Activated CD8-positive, alpha-beta memory T cell treated with anti-CD3 and anti-CD28 coated beads, Interleukin-2, amount 50 U/mL, for 4 hours (primary cell): ENCODE results near the gene CST4.
"Not testable (repeated sequence)": the region's sequence is repeated elsewhere in the genome, so short reads cannot be mapped to it uniquely, and the experiment has no call there.

Experiments
- DNase-seq: peaks from one replicate; pipeline ENCODE4 v3.0.0-alpha.2; 2020

The CST4 gene

DNA sequence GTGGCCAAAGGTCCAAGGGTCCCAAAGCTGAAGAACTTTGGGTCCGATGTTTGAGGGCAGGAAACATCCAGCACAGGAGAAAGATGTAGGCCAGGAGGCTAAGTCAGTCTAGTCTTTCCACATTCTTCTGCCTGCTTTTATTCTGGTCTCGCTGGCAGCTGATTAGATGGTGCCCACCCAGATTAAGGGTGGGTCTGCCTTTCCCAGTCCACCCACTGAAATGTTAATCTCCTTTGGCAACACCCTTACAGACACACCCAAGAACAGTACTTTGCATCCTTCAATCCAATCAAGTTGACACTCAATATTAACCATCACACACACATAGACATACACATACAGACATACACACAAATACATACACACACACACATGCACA is 29.2 kb downstream of the CST4 start:
- not testable (repeated sequence) for DNase-seq

DNA sequence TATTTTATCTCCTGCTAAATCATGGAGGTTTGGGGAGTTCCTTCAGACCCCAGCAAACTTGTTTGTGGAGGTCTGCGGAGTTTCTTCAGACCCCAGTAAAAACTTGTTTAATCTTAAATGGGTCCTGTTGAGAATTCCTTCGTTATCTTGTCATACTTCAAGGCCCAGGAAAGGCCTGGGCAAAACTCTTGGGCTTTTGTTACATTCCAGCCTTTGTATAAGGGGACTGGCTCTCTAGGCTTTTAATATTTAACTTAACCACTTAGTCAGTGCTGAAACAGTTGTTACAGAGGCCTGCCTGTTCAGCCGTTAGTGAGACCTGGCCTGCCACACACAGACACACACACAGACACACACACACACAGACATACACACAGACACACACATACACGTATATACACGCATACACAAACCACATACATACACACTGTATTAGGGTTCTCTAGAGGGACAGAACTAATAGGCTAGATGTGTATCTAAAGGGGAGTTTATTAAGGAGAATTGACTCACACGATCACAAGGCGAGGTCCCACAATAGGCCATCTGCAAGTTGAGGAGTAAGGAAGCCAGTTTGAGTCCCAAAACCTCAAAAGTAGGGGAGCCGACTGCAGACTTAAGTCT is 29.7 kb downstream of the CST4 start:
- DNase-seq, result no peak

GRCh38 chr20:23658336-23658735 is 30.5 kb downstream of the CST4 start:
- DNase-seq, result no peak

DNA sequence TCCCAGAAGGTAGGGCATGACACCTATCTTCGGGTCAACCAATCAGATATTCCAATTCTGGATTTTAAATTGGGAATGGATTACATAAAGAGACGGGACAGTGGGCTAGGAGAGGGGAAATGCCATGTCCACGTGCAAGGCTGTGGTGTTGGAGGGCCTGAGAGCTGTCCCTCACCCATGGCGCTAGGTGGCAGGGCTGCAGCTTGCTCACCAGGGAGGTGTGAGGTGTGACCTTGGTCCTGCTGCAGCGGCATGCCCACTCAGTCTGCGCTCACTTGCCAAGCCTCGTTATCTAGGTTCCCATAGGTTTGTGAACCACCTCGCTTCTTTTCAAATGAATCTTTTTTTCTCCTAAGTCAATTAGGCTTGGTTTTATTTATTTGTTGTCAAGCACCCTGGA is 31.6 kb downstream of the CST4 start:
- no peak for DNase-seq

DNA sequence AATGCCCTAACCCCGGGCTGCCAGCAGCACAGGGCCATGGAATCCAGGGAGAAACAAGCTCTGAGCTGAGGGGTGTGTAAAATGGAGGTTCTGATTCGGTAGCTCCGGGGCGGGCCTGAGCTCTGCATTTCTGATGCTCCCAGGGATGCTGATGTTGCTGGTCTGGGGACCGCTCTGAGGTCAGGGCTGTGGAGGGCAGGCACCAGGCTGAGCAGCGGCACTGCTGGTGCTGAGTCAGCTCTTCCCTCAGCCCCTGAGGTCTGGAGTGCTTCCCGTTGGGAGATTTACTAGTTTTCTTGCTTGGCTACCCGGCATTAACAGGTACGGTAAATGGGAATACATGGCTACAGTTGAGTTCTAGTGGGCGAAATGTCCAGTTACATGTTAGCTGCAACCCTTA is 32.5 kb downstream of the CST4 start:
- no peak for DNase-seq

DNA sequence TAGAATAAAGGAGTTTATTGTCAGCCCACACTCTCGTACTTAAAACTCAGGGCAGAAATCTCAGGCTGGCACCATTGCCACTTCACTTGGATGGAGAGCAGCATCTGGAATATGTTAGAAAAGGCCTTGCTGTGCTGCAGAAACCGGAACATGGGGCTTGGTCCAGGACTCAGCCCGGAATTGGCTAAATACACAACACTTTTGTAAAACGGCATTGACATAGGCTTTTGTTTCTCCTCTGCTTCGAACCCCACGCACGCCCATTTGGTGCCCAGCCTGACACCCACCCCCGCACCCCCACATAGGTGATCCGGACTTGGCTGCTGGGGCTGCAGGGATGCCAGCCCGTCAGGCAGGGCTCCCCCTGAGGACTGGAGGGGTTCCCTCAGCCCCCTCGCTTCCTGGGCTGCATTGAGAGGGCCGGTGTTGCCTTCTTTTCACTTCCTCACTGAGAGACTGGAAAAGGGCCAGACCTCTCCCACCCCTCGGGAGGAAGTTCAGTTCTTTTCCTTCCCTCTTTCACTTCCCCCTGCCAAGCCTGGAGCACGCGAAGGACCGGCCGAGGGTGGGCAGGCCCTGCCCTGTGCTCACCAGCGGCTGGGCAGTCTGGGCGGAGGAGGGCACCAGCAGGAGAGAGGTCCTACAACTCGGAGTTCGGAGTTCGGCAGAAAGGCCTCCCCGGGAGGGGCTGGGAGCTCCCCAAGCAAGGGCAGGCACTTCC is 33.2 kb downstream of the CST4 start:
- DNase-seq, result no peak

DNA sequence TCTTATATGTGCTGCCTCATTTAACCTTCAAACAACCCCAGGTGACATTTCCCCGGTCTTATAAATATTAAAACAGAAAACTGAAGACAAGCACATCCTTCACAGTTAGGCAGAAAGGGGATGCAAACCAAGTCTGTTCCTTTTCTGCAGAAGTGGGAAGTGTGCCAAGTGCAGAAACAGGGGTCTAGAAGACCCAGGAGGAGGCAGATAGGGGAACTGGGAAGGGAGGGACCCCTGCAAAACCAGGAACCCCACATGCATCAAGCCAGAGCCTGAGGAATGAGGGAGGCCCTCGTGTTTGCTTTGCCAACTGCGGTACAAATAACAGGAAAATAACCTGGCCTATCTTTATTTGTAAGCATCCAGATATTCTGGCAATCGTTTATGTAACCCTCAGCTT is 34.1 kb downstream of the CST4 start:
- no peak for DNase-seq

DNA sequence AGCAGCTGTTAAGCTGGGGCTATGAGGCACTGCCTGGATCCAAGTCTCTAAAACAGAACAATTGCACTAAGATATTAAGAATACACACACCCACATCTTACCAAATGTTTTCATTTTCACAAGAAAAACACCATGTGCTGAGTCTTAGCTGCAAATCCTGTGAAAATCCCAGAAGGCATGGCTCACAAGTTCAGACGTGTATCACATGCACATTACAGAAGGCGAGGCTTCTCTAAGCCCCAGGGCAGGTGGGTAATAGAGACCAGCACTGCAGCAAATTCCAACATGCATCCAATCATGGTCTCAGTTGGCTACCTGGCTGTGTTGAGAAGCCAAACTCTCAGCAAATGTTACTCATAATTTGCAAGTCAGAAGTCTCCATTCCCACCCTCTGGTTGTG is 34.8 kb downstream of the CST4 start:
- DNase-seq, result no peak

DNA sequence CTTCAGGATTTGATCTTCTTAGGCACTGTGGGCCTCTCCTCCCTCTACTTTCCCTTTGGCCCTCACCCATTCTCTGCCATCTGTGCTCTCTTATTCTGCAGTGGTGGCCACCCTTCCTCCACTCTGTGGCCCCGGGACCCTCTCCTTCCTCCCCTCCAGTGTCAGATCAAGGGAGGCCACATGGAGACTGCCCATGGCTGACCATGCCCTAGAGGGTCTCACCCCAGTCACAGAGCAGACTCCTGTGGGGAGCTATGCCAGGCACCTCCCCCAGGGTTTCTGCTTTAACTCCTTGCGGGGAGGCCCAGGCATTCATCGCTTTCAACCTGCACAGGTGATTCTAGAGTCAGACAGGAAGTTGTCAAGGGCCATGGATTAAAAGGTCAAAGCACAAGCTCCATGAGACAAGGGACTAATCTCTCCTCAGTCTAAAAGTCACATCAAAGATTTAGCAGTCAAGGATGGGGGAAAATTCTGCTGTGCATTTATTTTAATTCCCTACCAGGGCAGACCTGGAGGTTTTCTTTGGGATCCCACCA is 35.4 kb downstream of the CST4 start:
- no peak for DNase-seq

DNA sequence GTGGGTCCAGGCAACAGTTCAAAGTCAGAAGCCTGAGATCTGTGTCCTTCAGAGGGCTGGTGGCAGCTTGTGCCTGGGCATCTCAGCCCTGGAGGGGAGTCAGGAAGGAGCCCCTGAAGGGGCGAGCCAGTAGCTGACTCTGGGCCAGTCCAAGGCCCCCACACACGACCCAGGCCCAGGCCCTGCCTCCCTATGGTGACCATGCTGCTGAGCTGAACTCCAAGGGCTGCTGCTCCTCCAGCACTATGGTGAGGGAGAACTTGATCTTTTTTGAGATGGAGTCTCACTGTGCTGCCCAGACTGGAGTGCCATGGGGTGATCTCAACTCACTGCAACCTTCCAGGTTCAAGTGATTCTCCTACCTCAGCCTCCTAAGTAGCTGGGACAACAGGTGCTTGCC is 35.9 kb downstream of the CST4 start:
- no peak for DNase-seq

DNA sequence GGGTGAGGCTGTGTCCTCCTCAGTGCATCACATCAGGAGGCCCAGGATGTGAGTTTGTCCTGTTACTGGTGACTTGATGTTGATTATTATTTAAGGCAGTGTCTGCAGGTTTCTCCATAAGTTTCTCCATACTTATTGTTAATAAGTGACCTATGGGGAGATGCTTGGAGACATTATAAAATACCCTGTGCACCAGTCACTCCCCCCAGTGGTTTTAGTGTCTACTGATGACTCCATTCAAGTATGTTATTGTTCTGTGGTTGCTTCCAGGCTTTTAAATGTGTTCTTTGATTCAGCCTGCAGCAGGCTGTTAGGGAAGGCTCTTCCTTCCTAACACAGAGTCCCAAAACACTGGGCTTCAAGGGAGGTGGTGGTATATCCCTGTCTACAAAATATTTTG is 36.5 kb downstream of the CST4 start:
- DNase-seq, result no peak

GRCh38 chr20:23651117-23651516 is 37.7 kb downstream of the CST4 start:
- no peak for DNase-seq

DNA sequence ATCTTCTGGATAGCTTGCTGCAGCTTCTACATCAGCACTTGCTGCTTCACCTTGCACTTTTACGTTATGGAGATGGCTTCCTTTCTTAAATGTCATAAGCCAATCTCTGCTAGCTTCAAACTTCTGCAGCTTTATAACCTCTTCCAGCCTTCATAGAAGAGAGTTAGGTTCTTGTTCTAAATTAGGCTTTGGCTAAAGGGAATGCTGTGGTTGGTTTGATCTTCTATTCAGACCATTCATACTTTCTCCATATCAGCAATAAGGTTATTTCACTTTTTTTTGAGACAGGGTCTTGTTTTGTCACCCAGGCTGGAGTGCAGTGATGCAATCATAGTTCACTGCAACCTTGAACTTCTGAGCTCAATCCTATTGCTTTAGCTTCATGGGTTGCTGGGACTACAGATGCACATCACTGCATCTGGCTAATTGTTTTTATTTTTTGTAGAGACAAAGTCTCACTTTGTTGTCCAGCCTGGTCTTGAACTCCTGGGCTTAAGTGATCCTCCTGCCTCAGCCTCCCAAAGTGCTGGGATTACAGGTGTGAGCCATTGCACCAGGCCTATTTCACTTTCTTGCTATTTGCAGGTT is 38.9 kb downstream of the CST4 start:
- DNase-seq, result no peak

GRCh38 chr20:23649242-23649641 is 39.6 kb downstream of the CST4 start:
- DNase-seq, result no peak

DNA sequence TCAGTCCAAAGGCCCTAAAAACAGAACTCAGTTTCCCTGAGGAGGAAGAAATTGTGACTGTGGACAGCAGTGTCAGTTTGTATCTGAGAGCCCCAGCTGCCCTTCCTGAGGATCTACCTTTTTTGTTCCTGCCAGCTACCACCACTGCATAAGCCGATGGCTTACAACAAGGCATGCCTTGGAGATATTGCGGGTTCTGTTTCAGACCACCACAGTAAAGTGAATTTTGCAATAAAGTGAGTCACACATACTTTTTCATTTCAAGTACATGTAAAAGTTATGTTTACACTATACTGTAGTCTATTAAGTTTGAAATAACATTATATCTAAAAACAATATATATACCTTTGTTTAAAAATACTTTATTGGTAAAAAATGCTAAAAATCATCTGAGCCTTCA is 41.5 kb downstream of the CST4 start:
- DNase-seq, result no peak

DNA sequence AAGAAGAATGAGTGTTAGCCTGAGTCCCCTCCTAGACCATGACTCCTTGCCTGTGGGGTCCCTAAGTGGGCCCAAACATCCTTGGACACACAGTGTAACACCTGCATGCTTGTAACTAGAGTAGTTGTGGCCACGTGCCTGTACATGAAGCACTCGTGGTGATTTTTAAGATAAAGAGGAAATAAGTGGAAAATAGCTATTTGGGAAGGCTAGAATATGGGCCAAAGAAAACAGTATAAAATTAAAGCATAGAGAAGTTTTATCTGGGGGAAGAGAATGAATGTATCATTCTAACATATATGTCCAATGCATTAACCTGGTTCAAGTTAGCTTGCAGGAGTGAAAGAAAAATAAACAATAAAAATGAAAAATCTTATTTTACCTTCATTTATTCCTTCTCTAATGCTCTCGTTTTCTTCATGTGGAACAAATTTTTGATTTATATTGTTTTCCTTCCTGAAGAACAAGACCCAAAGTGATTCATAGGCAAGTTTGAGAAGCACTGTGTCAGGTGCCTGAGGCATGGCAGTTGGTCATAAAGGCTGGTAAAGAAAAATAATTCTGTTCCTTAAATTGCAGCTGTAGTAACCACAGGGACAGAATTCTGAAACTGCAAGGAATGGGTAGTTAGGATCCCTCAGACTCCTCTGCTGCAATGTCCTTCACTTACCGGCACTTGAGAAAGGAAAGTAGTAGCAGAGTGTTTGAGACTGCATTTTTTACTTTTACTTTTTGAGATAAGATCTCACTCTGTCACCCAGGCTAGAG is 42.5 kb downstream of the CST4 start:
- DNase-seq, result no peak

DNA sequence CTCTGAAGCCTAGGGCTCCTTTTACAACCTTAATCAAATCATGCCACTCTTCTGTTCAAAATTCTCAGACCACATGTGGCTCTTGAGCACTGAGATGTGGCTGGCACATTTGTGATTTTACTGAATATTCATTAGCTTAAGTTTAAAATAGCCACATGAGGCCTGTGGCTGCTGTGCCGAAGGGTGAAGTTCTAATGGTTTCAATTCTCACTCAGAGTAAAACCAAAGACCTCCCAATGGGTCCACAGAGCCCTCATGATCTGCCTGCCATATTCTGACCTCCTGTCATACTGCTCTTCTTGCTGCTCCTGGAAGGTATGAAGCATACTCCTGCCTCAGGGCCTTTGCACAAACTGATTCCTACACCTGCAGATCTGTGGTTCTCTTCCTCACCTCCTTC is 43.3 kb downstream of the CST4 start:
- DNase-seq, result no peak

GRCh38 chr20:23644164-23644563 is 44.7 kb downstream of the CST4 start:
- DNase-seq, result no peak

GRCh38 chr20:23643659-23644058 is 45.2 kb downstream of the CST4 start:
- DNase-seq, result no peak

DNA sequence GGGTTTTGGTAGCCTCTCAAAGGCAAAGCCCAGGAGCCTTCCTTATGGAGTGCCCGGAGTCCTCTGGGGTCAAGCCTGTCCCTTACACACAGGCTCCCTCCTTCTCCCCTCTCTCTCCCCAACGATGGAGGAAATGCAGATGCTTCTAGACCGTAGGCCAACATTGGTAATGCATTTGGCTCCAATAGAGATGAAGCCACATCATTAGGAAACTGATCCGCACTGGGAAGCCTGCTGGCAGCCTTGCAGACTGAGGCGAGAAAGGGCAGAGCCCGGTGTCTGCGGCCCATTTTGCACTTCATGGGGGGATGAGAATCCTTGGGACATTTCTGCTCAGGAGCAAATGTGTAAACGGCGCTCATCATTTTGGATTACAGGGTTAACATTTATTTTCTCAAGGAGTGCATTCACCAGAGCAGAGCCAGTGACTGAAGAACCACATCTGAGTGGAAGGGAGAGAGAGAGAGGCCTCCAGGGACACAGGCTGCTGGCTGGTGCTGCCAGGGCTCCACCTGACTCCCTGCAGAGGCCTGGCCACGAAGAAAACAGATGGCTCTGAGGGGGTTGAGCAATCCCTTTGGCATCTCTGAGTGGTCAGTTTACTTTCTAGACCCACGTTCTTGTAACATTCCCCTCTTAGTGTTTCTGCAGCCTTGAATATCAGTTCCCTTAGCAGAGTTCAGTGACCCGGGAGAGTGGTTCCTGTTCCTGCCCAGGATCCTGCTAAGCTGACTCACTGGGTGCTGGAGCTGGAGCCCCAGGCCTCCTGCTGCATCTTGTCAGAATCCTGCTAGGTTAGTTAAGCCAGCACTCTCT is 46.7 kb downstream of the CST4 start:
- no peak for DNase-seq

- no peak for DNase-seq
These were observed 47.9 kb downstream of the CST4 start for GRCh38 chr20:23640671-23641667.
